Right atrium auricular region (tissue), 2 donors: Measurements from ENCODE around the gene WWOX. TPM values are rescaled to one million over a fixed set of nuclear protein-coding genes. Genes with fewer than 3 reads are reported as not detected.

Experiments used
- DNase-seq: peaks from one replicate; pipeline ENCODE4 v3.0.0-alpha.2; 2019; ENCODE audit warnings: low spot score
- H3K27ac ChIP-seq, 2 donors: fragments of 200-600 bp; sonication (generic); 1 replicate in 1 of 2; 2 replicates in 1 of 2; pipeline ENCODE4 v1.5.1; 2016 to 2019
- H3K27me3 ChIP-seq, 2 donors: fragments of 200-600 bp; sonication (generic); one replicate each; pipeline versions ENCODE4 v1.5.1 to v1.6.0; 2017 to 2019
- H3K36me3 ChIP-seq: fragments of 200-600 bp; sonication (generic); one replicate; pipeline ENCODE4 v1.5.1; 2016
- H3K4me1 ChIP-seq, 2 donors: fragments of 200-600 bp; sonication (generic); one replicate each; pipeline versions ENCODE4 v1.5.1 to v1.6.0; 2017 to 2019
- H3K4me3 ChIP-seq, 2 donors: fragments of 200-600 bp; sonication (generic); 1 replicate in 1 of 2; 2 replicates in 1 of 2; pipeline ENCODE4 v1.5.1; 2017 to 2019; ENCODE audit warnings: mild to moderate bottlenecking in 1 of 2, moderate library complexity in 1 of 2
- H3K9me3 ChIP-seq, 2 donors: fragments of 200-600 bp; sonication (generic); one replicate each; pipeline ENCODE4 v1.5.1; 2019
- CTCF ChIP-seq, 2 donors: fragments of 200-600 bp; sonication (generic); IDR thresholded peaks; one replicate each; pipeline ENCODE4 v1.5.1; 2019; ENCODE audit warnings: antibody characterized with exemption in 2 of 2
- total RNA-seq, 2 donors: library from RNA; depleted of rRNA; stranded (reverse); fragments of >200 nt; gene quantifications; one replicate each; pipeline ENCODE4 v1.1.0, GENCODE V29; 2016

Gene WWOX
- total RNA-seq, 2 donors from 2014 or later = 14.8 to 20.8 TPM

GRCh38 chr16:79062821-79063220 is 963.4 kb downstream of the WWOX start:
- no peak for DNase-seq
- no peak for TF ChIP-seq CTCF (IDR thresholded peaks at IDR 0.05)
- no peaks in the 10 kb centered on the region for H3K9me3 ChIP-seq
- H3K36me3 ChIP-seq = no peaks in the 10 kb centered on the region
- H3K4me1 ChIP-seq = no peaks in the 10 kb centered on the region
- no peaks in the 10 kb centered on the region for H3K27me3 ChIP-seq
- H3K4me3 ChIP-seq = no peak overlapping the region
- H3K27ac ChIP-seq = no peak overlapping the region

GRCh38 chr16:79064256-79064972 is 965.0 kb downstream of the WWOX start:
- no peak for TF ChIP-seq CTCF (IDR thresholded peaks at IDR 0.05)
- no peaks in the 10 kb centered on the region for H3K9me3 ChIP-seq
- no peak overlapping the region for H3K4me3 ChIP-seq
- no peaks in the 10 kb centered on the region for H3K4me1 ChIP-seq
- H3K36me3 ChIP-seq = no peaks in the 10 kb centered on the region
- no peak for DNase-seq
- H3K27me3 ChIP-seq = no peaks in the 10 kb centered on the region
- H3K27ac ChIP-seq = no peak overlapping the region

DNA sequence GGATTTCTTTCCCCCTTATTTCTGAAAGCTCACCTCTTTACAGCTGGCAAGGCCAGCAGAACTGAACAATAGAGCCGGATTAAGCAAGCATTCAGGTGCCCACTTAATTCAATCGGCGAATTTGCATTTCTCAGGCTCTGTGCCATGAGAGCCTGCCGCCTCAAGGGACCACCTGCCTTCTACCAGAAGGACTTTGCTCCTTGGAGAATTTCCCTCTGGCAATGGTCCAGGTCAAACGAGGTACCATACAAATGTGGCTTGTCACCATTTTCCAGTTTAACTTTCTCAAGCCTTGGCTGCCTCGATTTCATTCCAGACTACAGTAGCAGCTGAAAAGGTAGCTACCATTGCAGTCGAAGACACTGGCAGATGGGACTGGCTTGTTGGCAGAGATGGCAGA is 967.1 kb downstream of the WWOX start:
- no peak overlapping the region for H3K4me3 ChIP-seq
- no peaks in the 10 kb centered on the region for H3K36me3 ChIP-seq
- no peak for TF ChIP-seq CTCF (IDR thresholded peaks at IDR 0.05)
- H3K27ac ChIP-seq = no peak overlapping the region
- no peak for DNase-seq
- no peaks in the 10 kb centered on the region for H3K9me3 ChIP-seq
- no peaks in the 10 kb centered on the region for H3K4me1 ChIP-seq
- H3K27me3 ChIP-seq = no peaks in the 10 kb centered on the region

DNA sequence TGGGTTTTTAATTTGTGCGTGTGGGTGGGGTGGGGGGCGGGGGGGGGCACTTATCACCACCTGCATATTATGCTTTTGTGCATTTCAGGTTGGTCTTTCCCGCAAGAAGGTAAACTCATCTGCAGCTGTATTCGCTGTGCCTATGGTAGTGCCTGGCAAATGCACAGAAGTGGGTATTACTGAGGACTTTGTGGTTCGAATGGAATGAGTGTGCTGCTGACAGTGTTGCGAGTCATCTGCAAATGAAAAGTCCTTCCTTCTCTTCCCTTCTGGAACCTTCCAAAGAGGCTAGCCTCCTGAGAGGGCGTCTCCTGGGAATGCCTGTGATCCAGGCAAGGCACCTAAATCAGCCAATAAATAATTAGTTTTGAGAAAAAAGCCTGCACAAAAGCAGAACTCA is 968.1 kb downstream of the WWOX start:
- Histone ChIP-seq H3K9me3 (no peaks in the 10 kb centered on the region), H3K36me3 (no peaks in the 10 kb centered on the region), H3K27me3 (no peaks in the 10 kb centered on the region), H3K4me3 (no peak overlapping the region), H3K4me1 (no peaks in the 10 kb centered on the region), H3K27ac (no peak overlapping the region)
- no peak for DNase-seq
- no peak for TF ChIP-seq CTCF (IDR thresholded peaks at IDR 0.05)

DNA sequence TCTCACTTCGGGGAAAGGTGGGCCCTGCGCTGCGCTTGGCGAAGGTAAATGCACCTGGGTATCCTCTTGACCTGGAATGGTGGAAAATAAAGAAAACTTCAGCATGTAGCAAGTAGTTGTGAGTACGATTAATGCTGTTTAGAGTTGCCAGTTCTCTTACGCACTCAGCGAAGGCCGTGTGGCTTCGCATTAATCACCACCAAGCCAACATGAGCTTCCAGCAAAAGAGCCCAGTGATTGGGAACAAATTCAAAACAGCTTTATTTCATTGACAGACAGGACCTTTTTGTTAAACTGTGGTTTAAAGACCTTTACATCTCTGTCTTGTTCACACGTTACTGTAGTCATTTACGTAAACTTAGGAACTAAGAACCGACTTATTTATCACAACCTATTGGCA is 969.7 kb downstream of the WWOX start:
- DNase-seq = no peak
- no peak overlapping the region for H3K27ac ChIP-seq

More for the DNA sequence above, 969.7 kb downstream of the WWOX start:
- H3K4me3 ChIP-seq = no peak overlapping the region
- no peaks in the 10 kb centered on the region for H3K9me3 ChIP-seq
- TF ChIP-seq CTCF (IDR thresholded peaks at IDR 0.05) = no peak
- H3K4me1 ChIP-seq = no peaks in the 10 kb centered on the region
- H3K36me3 ChIP-seq = no peaks in the 10 kb centered on the region
- no peaks in the 10 kb centered on the region for H3K27me3 ChIP-seq
